Measurements from ENCODE around the gene RIPOR2.
"Not testable (repeated sequence)": the region's sequence is repeated elsewhere in the genome, so short reads cannot be mapped to it uniquely, and the experiment has no call there.

Gene RIPOR2

DNA sequence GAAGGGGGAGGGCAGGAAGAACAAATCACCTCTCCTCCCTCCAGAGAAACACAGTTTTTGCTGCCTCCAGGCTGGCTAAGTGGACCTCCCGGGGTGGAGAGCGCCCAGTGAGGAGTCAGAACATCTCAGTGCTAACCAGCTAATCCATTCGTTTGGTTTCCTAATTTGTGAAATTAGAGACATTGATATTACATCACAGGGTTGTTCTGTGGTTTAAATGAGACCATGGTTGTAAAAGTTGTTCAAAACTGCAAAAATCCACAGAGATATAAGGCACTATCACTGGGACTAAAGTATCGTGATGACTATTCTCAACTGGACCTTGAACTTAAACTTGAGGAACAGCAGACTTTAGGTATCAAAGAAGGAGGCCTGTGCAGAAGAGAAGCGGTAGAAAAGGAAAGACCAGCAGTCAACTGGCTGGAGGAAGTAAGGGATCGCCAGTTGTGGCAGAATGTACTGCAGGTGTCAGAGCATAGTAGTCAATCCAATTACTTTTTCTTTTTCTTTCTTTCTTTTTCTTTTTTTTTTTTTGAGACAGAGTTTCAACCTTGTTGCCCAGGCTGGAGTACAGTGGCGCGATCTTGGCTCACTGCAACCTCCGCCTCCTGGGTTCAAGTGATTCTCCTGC lies 33.9 kb downstream of the RIPOR2 start:
- DNase-seq, result peak; percentile 34

DNA sequence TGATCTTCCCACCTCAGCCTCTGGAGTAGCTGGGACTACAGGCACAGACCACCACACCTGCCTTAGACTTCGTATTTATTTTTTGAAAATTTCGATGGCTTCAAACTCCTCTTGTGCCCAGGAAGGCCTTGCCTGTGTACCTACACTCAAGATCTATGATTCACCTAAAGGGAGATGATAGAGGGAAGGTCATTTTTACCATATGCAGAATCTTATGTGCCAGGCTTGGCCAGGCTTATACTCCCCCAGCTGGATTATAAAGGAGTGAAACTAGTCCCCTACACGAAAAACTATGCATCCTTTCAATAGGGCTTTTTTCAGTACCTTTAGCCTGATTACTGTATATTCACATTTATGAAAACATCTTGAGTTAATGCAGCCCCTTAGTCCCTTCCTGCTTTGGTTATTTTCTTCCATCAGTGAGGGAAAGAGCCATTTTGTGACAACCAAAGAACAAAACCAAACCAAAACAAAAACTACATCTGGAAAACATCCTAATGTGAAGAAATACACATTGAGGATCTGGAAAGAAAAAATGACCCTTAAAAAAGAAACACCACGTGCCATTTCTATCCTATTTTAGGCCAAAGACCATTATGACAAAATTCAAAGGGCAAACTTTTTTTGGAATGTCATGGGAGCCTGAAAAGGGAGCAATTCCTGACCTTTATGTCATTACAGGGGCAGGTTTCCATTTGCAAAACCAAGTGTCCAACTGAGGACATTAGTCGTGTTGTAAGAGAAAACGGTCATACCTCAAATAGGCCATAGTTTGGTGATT lies 34.7 kb downstream of the RIPOR2 start:
- DNase-seq, result no peak

DNA sequence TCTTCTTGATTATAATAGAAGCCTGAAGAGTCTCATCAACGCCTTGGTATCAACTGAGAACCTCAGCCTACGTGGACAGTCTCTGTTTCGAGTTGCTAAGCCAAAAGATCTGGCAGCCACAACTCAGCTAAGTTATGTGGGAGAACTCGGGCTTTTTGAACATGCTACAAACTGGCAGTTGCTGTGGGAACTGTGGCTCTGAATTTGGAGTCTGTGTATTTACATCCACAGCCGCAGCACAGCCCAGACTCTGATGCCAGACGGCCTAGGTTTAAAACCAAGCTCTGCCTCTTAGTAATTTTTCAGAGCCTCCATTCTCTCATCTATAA lies 35.8 kb downstream of the RIPOR2 start:
- no peak for DNase-seq

DNA sequence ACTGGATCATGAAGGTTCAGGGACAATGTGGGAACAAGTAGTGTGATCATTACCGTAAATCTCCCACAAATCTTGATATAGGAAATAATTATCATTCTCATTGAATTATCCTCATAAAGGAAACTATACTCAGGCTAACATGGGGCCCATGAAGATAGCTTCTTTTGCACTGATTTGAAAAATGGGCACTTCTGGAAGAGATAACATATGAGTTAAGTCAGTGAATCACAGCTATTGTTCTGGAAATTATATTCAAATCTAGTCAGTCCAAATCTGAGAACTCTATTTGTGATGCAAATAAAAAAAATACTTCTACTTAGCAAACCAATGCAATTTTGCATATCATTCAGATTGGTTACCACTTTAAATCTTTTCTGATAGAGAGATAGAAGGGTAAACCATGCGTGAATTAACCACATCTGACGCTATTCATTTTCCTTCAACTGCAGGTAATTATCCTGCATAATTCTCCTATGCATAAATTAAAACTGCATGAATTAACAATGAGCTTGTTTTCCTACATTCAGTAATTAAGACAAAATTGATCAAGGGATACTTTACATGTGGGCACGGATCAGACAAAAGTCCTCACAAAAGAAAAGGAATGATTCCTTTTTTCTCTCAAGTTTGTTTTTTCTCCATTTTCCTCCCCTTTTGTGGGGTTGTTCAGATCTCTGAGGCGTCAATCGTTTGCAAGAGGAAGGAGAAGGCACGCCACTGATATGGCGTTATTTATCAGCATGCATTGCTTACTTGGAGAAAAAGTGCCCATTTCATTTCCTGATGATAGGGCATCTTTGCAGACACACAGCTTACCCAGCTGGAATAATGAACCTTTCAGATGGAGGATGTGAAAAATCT lies 36.4 kb downstream of the RIPOR2 start:
- DNase-seq, result no peak

DNA sequence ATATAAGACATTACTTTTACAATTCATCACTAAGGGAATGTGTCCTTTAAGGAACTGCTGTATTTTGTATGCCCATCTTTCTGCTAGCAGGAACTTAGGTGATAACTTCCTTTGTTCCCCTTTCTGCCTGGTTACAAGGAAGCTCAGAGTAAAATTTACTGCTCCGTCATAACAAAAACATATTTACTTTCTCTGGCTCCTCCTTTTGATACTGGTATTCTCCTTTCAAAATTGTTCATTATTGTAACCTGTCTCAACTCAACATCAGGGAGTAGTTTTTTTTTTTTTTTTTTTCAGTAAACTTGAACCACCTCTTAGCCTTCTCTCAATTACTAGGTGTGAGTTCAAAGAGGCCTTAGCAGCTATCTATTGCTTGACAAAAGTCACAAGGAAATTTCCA lies 37.1 kb downstream of the RIPOR2 start:
- DNase-seq, result no peak

DNA sequence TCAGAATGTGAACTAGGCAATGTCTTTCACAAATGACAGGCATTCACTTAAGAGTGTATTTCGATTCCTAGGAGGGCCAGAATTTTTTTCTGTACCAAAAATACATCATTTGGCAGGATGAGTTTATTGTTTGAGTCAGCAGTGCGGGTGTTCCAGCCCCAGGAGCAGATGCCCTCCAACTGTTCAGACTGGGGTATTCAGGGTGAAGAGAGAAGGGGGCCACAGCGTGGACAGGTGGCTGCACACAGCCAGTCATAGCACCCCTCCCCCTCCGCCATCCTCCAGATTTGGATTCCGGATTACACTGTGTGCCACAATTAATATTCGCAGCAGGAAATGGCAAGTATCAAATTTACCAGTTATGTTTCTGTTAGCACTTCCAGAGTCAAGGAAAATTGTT lies 38.6 kb downstream of the RIPOR2 start:
- DNase-seq, result no peak

DNA sequence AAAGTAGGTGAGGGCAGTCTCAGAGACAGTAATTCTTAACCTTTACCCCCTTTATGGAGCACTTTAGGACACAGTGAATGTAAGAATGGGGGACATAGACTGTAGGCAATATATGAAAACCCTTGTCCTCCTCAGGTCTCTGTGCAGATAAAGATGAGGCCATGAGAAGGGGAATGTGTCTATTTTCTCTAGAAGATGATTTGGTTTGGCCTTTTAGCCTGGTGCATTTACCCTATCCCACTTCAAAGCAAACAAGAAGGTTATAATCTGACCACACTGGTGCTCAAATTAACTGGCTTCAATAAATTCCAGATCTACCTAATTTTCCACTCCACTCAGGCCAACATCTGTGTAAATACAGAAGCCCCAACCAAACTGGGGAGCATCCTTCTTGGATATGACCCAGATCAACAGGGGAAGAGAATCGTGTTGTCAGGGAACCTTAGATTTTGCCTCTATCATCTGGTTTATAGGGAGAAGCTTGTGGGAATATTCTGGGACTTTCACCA lies 42.4 kb downstream of the RIPOR2 start:
- no peak for DNase-seq

DNA sequence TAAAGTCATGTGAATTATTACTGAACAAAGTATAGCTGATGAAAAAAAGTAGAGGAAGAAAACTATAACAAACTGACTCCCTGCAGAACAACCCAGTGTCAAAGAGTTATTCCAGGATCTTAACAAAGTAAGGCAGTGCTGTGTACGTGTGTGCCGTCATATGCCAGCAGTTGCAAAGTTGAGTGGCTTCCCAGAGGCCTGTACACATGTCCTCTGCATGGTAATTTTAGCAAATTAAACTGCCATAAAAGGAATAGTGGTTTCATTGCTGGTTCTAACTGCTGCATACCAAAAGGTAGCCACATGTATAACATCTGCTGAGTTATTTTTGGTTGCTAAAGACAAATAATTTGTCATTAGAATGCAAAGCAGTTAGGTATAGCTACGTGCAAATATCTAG lies 44.8 kb downstream of the RIPOR2 start:
- no peak for DNase-seq

DNA sequence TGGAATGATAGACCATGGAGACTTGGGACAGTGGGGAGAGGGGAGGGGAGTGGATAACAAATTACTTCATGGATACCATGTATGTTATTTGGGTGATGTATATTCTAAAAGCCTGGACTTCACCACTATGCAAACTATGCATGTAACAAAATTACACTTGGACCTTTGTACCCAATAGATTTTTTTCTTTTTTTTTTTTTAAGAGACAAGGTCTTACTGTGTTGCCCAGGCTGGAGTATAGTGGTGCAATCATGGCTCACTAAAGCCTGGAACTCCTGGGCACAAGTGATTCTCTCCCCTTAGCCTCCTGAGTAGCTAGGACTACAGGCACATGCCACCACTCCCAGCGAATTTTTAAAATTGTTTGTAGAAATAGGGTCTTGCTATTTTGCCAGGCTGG lies 45.3 kb downstream of the RIPOR2 start:
- DNase-seq, result no peak

DNA sequence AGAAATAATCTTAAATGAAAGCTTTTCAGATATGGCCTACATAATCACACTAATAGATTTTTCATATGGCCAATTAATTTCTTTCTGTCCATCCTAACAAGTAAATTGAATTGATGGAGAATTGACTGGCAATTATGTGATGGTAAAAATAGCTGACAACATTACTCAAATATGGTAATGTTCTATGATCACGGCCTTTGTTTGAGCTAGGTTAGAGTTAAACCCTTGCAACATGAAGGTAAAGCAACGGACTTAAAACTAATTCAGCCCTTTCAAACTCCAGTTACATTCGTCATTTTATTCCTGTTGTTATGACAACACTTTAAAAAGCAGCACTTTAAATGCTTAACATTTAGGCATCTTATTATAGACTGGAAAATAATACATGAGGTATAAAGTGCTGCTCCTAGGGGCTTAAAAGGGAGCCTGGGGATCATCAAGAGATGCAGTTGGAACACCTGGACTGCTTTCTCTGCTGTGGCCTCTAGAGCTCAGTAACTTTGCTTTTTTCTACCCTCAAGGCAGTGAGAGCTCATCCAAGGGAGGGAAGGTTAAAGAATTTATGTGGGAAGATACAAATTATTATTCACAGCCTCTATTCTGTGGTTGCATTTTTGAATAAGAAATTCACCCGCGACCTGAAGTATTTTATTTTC lies 46.9 kb downstream of the RIPOR2 start:
- DNase-seq, result no peak

DNA sequence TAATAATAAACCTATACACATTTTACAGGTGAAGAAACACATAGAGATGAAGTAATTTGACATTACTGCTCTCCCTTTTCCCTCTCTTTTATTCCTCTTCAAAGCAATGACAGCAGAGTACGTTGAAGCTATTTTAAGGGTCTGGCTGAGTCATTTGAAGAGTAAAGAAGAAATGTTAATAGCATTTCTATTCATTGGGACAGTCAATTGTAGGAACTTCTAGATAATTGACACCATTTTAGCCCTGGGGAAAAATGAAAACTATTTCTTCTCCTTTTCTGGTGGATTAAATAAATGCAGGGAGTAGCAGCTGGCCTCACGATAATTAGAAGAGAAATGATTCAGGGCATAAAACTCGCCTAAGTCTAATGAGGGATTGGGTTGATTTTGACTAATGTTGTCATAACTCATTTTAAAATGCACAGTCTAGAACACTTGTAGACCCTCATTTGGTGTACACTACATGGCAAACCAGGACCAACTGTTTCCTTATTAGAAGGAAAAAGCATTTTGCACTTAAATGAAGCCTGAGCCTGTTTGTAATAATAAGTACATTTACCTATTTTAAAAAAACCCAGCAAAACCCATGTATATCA lies 48.1 kb downstream of the RIPOR2 start:
- DNase-seq, result no peak

DNA sequence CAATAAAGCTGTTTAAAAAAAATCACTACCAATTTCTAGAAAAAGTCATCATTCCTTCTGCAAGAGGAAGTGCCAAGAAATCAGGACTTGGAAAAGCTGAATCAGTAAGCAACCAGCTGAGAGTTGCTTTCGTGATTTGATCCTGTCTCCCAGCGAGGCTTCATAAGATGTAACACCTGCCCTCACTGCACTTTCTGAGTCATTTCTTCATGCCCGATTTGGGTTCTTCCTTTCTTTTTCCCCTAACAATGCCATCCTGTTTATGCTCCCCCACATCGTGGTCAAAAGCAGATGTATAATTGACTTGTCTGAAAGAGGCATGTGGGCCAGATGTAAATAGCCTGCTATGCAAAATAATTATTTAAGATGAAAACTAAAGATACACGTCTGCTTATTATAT lies 52.1 kb downstream of the RIPOR2 start:
- DNase-seq, result no peak

DNA sequence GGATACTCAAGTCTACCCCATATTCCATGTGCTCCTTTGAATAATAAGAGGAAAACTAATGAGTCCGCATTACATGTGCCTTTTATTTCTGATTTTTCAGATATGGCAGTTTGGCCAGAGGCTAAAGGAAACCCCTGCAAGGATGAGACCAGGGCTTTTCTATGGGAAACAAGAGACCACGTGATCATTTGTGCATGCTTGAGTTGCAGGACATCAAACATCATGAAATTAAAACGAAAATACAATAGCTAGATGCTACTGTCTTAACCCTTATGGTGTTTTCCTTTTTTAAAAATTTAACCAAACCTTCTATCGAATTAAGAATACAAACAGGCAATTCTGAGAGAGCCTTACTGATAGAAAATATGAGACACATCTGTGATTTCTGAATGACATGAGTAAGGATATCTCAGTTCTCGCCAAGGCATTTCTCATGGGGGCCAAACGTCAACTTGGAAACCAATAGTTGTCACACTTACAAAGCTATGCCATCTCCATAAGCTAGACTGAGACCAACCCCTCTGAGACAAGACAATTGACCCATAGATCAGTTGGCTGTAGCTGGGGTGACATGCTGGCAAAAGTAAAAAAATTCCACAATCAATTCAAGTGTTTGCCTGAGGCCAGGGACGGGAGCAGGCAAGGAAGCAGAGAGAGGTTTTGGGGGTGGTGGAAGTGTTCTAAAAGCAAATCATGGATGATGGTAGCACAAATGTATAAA lies 52.8 kb downstream of the RIPOR2 start:
- no peak for DNase-seq

DNA sequence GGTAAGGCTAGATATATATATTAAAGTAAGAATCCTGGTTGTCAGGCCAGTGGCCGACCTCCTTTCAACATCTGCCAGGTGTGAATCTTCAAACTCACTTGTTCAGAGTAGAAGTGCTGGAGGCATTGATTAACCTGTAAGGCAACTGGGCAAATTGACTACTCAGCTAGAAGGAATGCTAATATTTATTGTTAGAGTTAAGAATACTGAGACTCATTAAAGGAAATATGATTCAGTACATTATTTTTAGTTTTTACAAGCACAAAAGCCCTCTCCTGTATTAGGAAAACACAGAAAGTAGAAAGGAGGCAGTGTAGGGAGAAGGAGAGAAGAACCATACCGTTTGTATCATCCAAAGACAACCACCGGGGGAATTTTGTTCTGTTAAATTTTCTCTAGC lies 53.5 kb downstream of the RIPOR2 start:
- no peak for DNase-seq

DNA sequence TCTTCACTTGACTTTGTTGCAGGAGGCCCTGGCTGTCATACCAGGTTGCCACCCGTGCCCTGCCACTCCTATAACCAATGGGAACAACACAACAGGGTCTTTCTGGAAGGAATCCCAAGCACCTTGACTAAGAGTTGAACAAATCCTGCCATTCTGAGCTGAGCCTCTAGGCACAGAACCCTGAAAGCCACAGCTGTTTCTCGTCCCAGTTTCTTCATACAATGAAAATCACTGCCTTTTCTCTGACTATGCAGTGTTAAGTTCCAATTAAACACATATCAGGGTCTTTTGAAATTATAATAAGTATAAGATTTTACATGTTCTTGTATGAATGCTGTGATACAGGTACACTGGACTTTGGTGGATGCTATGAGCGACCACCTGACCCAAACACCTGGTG lies 54.4 kb downstream of the RIPOR2 start:
- DNase-seq, result no peak

DNA sequence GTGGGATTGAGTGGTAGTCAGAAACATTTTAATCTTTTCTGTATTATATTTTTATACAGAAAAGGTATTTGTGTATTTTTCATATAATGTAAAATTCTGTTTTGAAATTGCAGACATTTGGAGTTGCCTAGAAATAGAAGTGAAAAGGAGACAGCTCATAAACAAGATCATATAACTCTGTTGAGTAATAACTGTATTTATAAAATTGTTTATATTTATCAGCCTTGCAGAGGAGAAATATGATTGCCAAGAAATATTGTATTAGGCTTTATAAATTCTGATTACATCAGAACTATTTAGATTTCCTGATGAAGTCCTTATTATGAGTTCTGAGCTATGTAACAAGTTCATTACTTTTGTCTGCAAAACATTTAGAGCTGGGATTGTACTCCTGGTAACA lies 55.3 kb downstream of the RIPOR2 start:
- DNase-seq, result no peak

DNA sequence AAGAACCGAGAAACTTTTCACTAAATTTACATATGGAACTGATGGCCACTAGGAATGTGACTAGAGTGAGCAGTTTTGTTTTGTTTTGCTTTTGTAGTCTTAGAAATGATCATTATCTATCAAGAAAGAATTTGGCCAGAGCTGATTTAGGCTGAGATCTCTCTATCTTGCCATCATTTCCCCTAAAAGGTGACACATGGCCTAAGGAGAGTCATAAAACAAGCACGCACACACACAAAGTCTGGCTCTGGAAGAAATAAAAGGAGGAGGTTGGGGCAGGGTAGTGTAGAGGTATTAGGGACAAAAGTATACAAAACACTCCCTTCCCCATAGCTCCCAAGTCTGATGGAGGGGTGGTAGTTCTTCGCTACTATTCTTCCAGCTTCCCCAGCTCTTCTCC lies 56.4 kb downstream of the RIPOR2 start:
- DNase-seq, result no peak

DNA sequence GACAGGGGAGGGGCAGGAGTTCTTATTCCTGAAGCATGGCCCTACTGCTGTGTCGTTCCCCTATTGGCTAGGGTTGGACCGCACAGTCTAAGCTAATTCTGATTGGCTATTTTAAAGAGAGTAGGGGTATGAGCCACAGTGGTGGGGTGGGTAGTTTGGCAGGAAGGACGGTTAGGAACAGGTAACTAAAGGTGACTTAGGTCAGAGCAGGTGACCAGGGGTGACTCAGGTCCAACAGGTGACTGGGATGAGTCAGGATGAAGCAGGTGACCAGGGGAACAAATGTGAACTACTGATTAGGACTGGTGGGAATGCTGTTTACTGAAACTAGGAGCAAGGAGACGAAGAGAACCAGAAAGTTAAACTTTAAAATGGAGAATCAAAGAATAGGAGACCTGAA lies 58.0 kb downstream of the RIPOR2 start:
- not testable (repeated sequence) for DNase-seq

DNA sequence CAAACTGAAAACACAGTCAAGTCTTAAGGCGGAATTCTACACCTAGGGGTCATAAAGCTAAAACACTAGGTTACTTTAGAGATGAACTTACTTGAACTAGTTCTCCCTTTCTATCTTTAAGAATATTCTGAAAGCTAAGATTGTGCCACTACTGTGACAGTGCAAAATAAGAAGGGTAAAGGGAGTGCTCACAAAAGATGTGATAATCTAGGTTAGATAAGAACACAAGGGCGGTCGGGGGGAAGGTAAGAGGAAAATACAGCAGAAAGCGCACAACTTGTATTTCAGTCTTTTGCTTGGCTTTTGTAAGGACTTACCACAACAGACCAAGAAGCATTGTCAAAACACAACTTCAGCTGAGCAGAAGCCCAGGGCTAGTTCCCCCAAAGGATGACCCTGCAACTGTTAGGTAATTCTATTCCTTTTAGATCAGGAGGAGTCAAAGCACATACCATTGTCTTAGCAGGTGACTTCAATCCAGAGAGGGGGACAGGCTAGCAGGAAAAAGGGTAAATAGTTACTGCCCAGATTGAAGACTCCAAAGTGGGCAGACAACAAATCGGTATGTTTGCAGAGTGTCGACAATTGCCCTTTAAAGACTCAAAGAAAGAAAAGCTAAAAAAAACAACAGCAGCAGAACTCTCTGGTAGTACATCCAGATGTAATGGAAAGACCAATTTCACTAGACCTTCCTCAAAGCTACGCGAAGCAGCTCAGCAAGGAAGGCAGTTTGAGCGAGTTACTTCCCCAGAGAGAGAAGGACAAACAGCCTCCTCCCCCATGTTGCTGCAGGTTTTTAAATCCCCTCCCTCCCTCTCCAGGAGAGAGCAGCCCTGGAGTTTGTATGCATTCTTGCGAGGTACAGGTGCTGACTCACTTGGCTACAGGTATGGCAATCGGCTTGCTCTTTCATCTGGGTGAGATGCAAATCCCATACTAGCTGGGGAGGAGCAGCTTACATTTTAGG lies 59.0 kb downstream of the RIPOR2 start:
- DNase-seq, result no peak

DNA sequence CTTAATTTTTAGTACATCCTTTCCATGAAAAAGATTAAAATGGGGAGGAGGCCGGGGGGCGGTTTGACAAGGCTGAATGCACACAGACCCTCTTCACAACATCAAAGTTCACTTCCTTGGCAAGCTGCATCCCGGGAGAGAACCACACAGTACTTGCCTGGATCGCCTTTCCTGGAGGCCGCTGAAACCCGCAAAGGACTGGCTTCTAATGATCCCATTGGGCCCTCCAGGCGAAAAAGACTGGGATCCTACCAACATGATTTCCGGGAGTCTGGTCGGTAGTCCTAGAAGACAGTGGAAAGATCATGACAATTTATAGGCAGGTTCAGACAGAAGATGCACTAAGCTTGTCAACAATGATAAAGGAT lies 60.2 kb downstream of the RIPOR2 start:
- DNase-seq, result no peak

Data from MV-4-11 (cell line).